Measurements from ENCODE around the gene CFAP68. TPM values are rescaled to one million over a fixed set of nuclear protein-coding genes. Genes with fewer than 3 reads are reported as not detected.
"Not testable (repeated sequence)": the region's sequence is repeated elsewhere in the genome, so short reads cannot be mapped to it uniquely, and the experiment has no call there.

CFAP68 gene
- total RNA-seq, 4 donors from 2014 or later = 12.7 to 28.8 (median 17.7) TPM

- Histone ChIP-seq H3K27ac (peak overlapping the region; percentile 93 to 96 (median 94)), H3K9me3 (no peaks in the 10 kb centered on the region), H3K4me1 (peaks cover 6 to 23% (median 7%) of the 10 kb centered on the region in 3 donors), H3K36me3 (peaks cover 0 to 30% (median 0%) of the 10 kb centered on the region in 3 donors), H3K27me3 (no peaks in the 10 kb centered on the region), H3K4me3 (peak overlapping the region; percentile 41 to 75 (median 57))
- intact Hi-C loops (cut with DNase I) = loop anchor here (5.0 to 10.0 kb wide), 2 partner anchors 46 to 99 kb away; no protein-coding TSS in a partner anchor
- TF ChIP-seq, protein P1, sequence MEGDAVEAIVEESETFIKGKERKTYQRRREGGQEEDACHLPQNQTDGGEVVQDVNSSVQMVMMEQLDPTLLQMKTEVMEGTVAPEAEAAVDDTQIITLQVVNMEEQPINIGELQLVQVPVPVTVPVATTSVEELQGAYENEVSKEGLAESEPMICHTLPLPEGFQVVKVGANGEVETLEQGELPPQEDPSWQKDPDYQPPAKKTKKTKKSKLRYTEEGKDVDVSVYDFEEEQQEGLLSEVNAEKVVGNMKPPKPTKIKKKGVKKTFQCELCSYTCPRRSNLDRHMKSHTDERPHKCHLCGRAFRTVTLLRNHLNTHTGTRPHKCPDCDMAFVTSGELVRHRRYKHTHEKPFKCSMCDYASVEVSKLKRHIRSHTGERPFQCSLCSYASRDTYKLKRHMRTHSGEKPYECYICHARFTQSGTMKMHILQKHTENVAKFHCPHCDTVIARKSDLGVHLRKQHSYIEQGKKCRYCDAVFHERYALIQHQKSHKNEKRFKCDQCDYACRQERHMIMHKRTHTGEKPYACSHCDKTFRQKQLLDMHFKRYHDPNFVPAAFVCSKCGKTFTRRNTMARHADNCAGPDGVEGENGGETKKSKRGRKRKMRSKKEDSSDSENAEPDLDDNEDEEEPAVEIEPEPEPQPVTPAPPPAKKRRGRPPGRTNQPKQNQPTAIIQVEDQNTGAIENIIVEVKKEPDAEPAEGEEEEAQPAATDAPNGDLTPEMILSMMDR (IDR thresholded peaks at IDR 0.05) = no peak
- no peak for DNase-seq
- WGBS, 2 donors = 0% methylated on average over 11 to 13 of the region's 13 CpGs
These were observed 924 bp upstream of the CFAP68 start for GRCh38 chr11:111878385-111878848.

GRCh38 chr11:111879637-111879960 is 258 bp downstream of the CFAP68 start:
- Histone ChIP-seq H3K4me3 (peak overlapping the region; percentile 41 to 75 (median 57)), H3K4me1 (peaks cover 6 to 23% (median 7%) of the 10 kb centered on the region in 3 donors), H3K27ac (peak overlapping the region; percentile 93 to 96 (median 94)), H3K9me3 (no peaks in the 10 kb centered on the region), H3K27me3 (no peaks in the 10 kb centered on the region), H3K36me3 (peaks cover 0 to 36% (median 0%) of the 10 kb centered on the region in 3 donors)
- DNase-seq = no peak
- 31 to 34% methylated on average over 6 of the region's 6 CpGs for WGBS, 2 donors
- intact Hi-C loops (cut with DNase I) = loop anchor here (5.0 to 10.0 kb wide), 2 partner anchors 45 to 98 kb away; no protein-coding TSS in a partner anchor
- no peak for TF ChIP-seq POLR2A (IDR thresholded peaks at IDR 0.05)
- TF ChIP-seq, protein P1 (IDR thresholded peaks at IDR 0.05) = no peak

GRCh38 chr11:111882202-111882601 is 2.9 kb downstream of the CFAP68 start:
- intact Hi-C loops (cut with DNase I) = no loop called here
- no peaks in the 10 kb centered on the region for H3K27me3 ChIP-seq
- TF ChIP-seq, protein P1 (IDR thresholded peaks at IDR 0.05) = no peak
- TF ChIP-seq POLR2A (IDR thresholded peaks at IDR 0.05) = no peak
- H3K27ac ChIP-seq = no peak overlapping the region
- WGBS, 2 donors = 87 to 90% methylated on average over 5 of the region's 5 CpGs
- peaks cover 6 to 23% (median 7%) of the 10 kb centered on the region in 3 donors for H3K4me1 ChIP-seq
- peaks cover 0 to 15% (median 0%) of the 10 kb centered on the region in 3 donors for H3K36me3 ChIP-seq
- no peak overlapping the region for H3K4me3 ChIP-seq
- no peaks in the 10 kb centered on the region for H3K9me3 ChIP-seq
- no peak for DNase-seq

GRCh38 chr11:111885053-111885452 is 5.7 kb downstream of the CFAP68 start:
- WGBS, 2 donors = 82 to 97% methylated on average over 4 of the region's 4 CpGs
- DNase-seq; H3K27me3 ChIP-seq; H3K9me3 ChIP-seq; H3K4me1 ChIP-seq; intact Hi-C loops (cut with DNase I); H3K4me3 ChIP-seq; H3K27ac ChIP-seq: not testable (repeated sequence)
- H3K36me3 ChIP-seq = peaks cover 0 to 15% (median 0%) of the 10 kb centered on the region in 3 donors

DNA sequence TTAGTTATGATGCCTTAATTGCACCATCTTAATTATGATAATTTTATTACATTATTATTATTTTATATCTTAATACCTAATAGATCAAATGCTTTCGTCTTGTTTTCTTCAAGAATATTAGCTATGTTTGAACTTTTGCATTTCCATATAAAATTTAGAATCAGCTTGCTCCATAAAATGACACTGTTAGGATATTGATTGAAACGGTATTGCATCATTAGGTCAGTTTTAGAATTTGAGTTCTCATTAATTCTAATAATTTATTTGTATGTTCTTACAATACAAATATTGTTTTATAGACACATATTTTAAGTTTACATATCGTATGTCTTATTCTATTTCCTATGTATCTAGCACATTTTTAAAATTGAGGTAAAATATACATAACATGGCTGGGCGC is 6.7 kb downstream of the CFAP68 start:
- WGBS, 2 donors = 67 to 75% methylated on average over 4 of the region's 4 CpGs
- Histone ChIP-seq H3K27ac (no peak overlapping the region), H3K27me3 (no peaks in the 10 kb centered on the region), H3K4me1 (no peaks in the 10 kb centered on the region), H3K9me3 (no peaks in the 10 kb centered on the region), H3K36me3 (peaks cover 0 to 15% (median 0%) of the 10 kb centered on the region in 3 donors), H3K4me3 (no peak overlapping the region)
- intact Hi-C loops (cut with DNase I) = no loop called here
- DNase-seq = no peak
- TF ChIP-seq POLR2A (IDR thresholded peaks at IDR 0.05) = no peak
- TF ChIP-seq, protein P1 (IDR thresholded peaks at IDR 0.05) = no peak

DNA sequence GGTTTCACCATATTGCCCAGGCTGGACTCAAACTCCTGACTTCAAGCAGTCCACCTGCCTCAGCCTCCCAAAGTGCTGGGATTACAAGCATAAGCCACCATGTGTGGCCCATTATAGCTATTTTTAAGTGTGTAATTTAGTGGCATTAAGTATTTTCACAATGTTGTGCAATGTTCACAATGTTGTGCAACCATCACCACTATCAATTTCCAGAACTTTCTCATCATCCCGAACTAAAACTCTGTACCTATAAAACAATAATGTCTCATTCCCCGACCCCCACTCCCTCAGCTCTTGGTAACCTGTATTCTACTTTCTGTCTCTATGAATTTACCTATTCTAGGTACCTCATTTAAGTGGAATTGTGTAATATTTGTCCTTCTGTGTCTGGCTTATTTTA is 7.5 kb downstream of the CFAP68 start:
- no peak overlapping the region for H3K4me3 ChIP-seq
- peaks cover 0 to 15% (median 0%) of the 10 kb centered on the region in 3 donors for H3K36me3 ChIP-seq
- TF ChIP-seq POLR2A (IDR thresholded peaks at IDR 0.05) = no peak
- TF ChIP-seq, protein P1 (IDR thresholded peaks at IDR 0.05) = no peak
- no peak for DNase-seq
- no peaks in the 10 kb centered on the region for H3K27me3 ChIP-seq
- intact Hi-C loops (cut with DNase I) = no loop called here
- no peaks in the 10 kb centered on the region for H3K4me1 ChIP-seq
- no peaks in the 10 kb centered on the region for H3K9me3 ChIP-seq
- H3K27ac ChIP-seq = no peak overlapping the region
- 69 to 74% methylated on average over 2 of the region's 2 CpGs for WGBS, 2 donors

Measured in esophagus squamous epithelium (tissue), 5 donors.